ENCODE measurements around the gene RNGTT. TPM values are rescaled to one million over a fixed set of nuclear protein-coding genes. Genes with fewer than 3 reads are reported as not detected.

The RNGTT gene
- total RNA-seq, 1 experiment from 2014 or later, result 19.4 TPM

GRCh38 chr6:88919032-88919431, 44.4 kb downstream of the RNGTT start:
- no peaks in the 10 kb centered on the region for H3K36me3 Mint-ChIP-seq (ENCODE audit: insufficient read depth, unreplicated experiment)
- H3K9me3 Mint-ChIP-seq (ENCODE audit: low read depth, unreplicated experiment), result no peaks in the 10 kb centered on the region
- CTCF ChIA-PET, result interaction anchor here (0.6 to 1.1 kb wide), 2 partner anchors 51 to 1363 kb away, joined by 3 to 4 read pairs; no protein-coding TSS in a partner anchor
- H3K27me3 Mint-ChIP-seq (ENCODE audit: unreplicated experiment), result no peaks in the 10 kb centered on the region
- TF ChIP-seq, protein P1, sequence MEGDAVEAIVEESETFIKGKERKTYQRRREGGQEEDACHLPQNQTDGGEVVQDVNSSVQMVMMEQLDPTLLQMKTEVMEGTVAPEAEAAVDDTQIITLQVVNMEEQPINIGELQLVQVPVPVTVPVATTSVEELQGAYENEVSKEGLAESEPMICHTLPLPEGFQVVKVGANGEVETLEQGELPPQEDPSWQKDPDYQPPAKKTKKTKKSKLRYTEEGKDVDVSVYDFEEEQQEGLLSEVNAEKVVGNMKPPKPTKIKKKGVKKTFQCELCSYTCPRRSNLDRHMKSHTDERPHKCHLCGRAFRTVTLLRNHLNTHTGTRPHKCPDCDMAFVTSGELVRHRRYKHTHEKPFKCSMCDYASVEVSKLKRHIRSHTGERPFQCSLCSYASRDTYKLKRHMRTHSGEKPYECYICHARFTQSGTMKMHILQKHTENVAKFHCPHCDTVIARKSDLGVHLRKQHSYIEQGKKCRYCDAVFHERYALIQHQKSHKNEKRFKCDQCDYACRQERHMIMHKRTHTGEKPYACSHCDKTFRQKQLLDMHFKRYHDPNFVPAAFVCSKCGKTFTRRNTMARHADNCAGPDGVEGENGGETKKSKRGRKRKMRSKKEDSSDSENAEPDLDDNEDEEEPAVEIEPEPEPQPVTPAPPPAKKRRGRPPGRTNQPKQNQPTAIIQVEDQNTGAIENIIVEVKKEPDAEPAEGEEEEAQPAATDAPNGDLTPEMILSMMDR (IDR thresholded peaks at IDR 0.05; ENCODE audit: unreplicated experiment), result no peak
- no peak for DNase-seq
- peaks cover 11% of the 10 kb centered on the region for H3K4me1 Mint-ChIP-seq (ENCODE audit: low read depth, unreplicated experiment)
- no TSS peak for BruUV-seq (replicated peaks)
- intact Hi-C loops (cut with micrococcal nuclease; ENCODE audit: unreplicated experiment), result no loop called here
- no peak overlapping the region for H3K27ac Mint-ChIP-seq (ENCODE audit: unreplicated experiment)
- no peak overlapping the region for H3K4me3 Mint-ChIP-seq (ENCODE audit: low read depth, unreplicated experiment)

DNA sequence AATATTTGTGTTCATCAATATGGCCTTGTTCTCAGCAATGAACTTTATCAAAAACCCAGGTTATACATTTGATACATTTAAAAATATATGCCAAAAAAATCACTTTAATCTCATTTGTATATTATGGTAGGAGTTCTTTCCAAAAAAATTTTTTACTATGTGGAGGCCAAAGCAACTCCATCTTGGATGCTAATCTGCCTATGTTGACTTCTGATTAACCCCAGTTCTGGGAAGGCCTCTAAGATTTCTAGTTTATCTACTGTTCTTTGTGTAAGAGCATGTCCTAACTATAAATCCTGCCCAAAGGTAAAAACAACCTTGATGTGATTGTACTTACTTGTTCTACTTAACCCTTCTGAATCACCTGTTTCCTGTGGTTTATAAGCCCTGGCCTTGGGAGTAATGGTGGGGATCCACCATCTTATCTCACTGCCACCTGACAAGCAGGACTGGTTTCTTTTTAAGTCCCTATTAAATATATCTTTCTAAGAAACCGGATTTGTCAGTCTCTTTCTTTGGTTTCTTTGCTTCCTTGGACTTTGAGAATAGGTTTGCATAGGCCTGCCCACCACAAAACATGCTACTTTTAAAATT, 46.7 kb downstream of the RNGTT start:
- Mint-ChIP-seq H3K9me3 (ENCODE audit: low read depth, unreplicated experiment) (no peaks in the 10 kb centered on the region), H3K36me3 (ENCODE audit: insufficient read depth, unreplicated experiment) (no peaks in the 10 kb centered on the region), H3K27me3 (ENCODE audit: unreplicated experiment) (no peaks in the 10 kb centered on the region), H3K27ac (ENCODE audit: unreplicated experiment) (no peak overlapping the region), H3K4me3 (ENCODE audit: low read depth, unreplicated experiment) (no peak overlapping the region), H3K4me1 (ENCODE audit: low read depth, unreplicated experiment) (peaks cover 24% of the 10 kb centered on the region)
- TF ChIP-seq, protein P1 (IDR thresholded peaks at IDR 0.05; ENCODE audit: unreplicated experiment), result no peak
- CTCF ChIA-PET, result no interaction called here
- DNase-seq, result no peak
- no TSS peak for BruUV-seq (replicated peaks)
- intact Hi-C loops (cut with micrococcal nuclease; ENCODE audit: unreplicated experiment), result no loop called here

- TF ChIP-seq, protein P1 (IDR thresholded peaks at IDR 0.05; ENCODE audit: unreplicated experiment), result no peak
- H3K4me3 Mint-ChIP-seq (ENCODE audit: low read depth, unreplicated experiment), result no peak overlapping the region
- intact Hi-C loops (cut with micrococcal nuclease; ENCODE audit: unreplicated experiment), result no loop called here
- no peaks in the 10 kb centered on the region for H3K27me3 Mint-ChIP-seq (ENCODE audit: unreplicated experiment)
- H3K27ac Mint-ChIP-seq (ENCODE audit: unreplicated experiment), result no peak overlapping the region
- CTCF ChIA-PET, result interaction anchor here (0.6 kb wide), 1 partner anchor 14 kb away, joined by 3 read pairs; no protein-coding TSS in a partner anchor
- no TSS peak for BruUV-seq (replicated peaks)
- peaks cover 38% of the 10 kb centered on the region for H3K4me1 Mint-ChIP-seq (ENCODE audit: low read depth, unreplicated experiment)
- DNase-seq, result no peak
- peaks cover 8% of the 10 kb centered on the region for H3K36me3 Mint-ChIP-seq (ENCODE audit: insufficient read depth, unreplicated experiment)
- no peaks in the 10 kb centered on the region for H3K9me3 Mint-ChIP-seq (ENCODE audit: low read depth, unreplicated experiment)
These were observed 48.4 kb downstream of the RNGTT start for GRCh38 chr6:88914895-88915598.

DNA sequence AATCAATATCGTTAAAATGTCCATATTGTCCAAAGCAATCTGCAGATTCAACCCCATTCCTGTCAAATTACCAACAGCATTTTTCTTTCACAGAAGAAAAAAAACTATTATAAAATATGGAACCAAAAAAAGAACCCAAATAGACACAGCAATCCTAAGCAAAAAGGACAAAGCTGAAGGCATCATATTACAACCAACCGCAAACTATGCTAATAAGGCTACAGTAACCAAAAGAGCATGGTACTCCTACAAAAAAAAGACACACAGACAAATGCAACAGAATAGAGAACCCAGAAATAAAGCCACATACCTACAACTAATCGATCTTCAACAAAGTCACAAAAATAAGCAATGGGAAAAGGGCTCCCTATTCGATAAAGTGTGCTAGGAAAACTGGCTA, 49.2 kb downstream of the RNGTT start:
- H3K4me3 Mint-ChIP-seq (ENCODE audit: low read depth, unreplicated experiment), result no peak overlapping the region
- no peaks in the 10 kb centered on the region for H3K27me3 Mint-ChIP-seq (ENCODE audit: unreplicated experiment)
- no peak overlapping the region for H3K27ac Mint-ChIP-seq (ENCODE audit: unreplicated experiment)
- intact Hi-C loops (cut with micrococcal nuclease; ENCODE audit: unreplicated experiment), result no loop called here
- H3K4me1 Mint-ChIP-seq (ENCODE audit: low read depth, unreplicated experiment), result peaks cover 38% of the 10 kb centered on the region
- TF ChIP-seq, protein P1 (IDR thresholded peaks at IDR 0.05; ENCODE audit: unreplicated experiment), result no peak
- peaks cover 8% of the 10 kb centered on the region for H3K36me3 Mint-ChIP-seq (ENCODE audit: insufficient read depth, unreplicated experiment)
- CTCF ChIA-PET, result no interaction called here
- DNase-seq, result no peak
- H3K9me3 Mint-ChIP-seq (ENCODE audit: low read depth, unreplicated experiment), result no peaks in the 10 kb centered on the region
- BruUV-seq (replicated peaks), result no TSS peak
